Measurements from ENCODE around the gene GABARAPL2.

GABARAPL2 gene

DNA sequence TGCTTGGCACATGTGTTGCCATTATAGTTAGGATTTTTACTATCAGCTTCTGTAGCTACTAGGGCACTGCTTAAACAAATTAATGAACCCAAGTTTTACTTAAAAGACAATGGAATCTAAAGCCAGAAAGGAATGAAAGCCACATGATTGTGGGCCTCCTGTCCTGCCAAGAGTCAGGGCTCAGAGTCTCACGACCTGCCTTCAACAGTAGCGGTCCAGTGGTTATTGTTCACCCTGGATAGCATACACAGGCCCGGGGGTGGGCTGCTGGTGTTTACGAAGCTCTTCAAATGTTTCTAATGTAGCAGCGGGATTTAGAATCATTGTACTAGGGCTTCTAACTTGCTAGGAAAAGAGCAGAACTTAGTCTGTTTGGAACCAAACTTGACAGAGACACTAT, 7.8 kb downstream of the GABARAPL2 start:
- no peak for DNase-seq (ENCODE audit: extremely low spot score)
- CTCF ChIA-PET: no interaction called here
- TF ChIP-seq BHLHE40 (IDR thresholded peaks at IDR 0.05; ENCODE audit: borderline replicate concordance) (no peak), ARNT (IDR thresholded peaks at IDR 0.05) (no peak), L3MBTL2 (conservative IDR thresholded peaks at IDR 0.05) (no peak), ZNF384 (IDR thresholded peaks at IDR 0.05) (no peak), FOXM1 (IDR thresholded peaks at IDR 0.05; ENCODE audit: borderline replicate concordance) (no peak), NFRKB (IDR thresholded peaks at IDR 0.05) (no peak), CTBP1 (IDR thresholded peaks at IDR 0.05; ENCODE audit: borderline replicate concordance) (no peak), HDGF (IDR thresholded peaks at IDR 0.05; ENCODE audit: borderline replicate concordance) (no peak), LEF1 (IDR thresholded peaks at IDR 0.05; ENCODE audit: borderline replicate concordance) (no peak), FOXA1 (IDR thresholded peaks at IDR 0.05) (no peak), FOXK2 (IDR thresholded peaks at IDR 0.05) (no peak), TARDBP (IDR thresholded peaks at IDR 0.05) (no peak), SUZ12 (IDR thresholded peaks at IDR 0.05) (no peak), ELF4 (IDR thresholded peaks at IDR 0.05) (no peak), SP1 (IDR thresholded peaks at IDR 0.05) (no peak)
- TF ChIP-seq, protein P1, sequence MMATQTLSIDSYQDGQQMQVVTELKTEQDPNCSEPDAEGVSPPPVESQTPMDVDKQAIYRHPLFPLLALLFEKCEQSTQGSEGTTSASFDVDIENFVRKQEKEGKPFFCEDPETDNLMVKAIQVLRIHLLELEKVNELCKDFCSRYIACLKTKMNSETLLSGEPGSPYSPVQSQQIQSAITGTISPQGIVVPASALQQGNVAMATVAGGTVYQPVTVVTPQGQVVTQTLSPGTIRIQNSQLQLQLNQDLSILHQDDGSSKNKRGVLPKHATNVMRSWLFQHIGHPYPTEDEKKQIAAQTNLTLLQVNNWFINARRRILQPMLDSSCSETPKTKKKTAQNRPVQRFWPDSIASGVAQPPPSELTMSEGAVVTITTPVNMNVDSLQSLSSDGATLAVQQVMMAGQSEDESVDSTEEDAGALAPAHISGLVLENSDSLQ (IDR thresholded peaks at IDR 0.05): no peak
- POLR2A ChIA-PET: no interaction called here

DNA sequence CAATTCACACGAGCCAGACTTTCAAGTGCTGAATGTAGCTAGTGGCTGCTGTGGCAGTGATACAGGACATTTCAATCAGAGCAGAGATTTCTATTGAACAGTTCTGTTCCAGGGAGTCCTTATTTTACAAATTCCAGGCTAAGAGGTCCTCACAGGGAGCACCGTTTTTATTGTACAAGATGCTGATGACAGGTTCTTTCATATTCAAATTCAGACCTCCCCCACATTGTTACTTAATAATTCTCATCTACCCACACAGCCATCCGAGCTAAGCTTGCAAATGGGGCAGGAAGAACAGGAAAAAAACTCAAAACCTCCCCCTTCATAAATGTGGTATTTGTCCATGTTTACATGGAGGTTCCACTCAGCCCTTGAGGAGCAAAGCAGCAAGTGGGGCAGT, 9.8 kb downstream of the GABARAPL2 start:
- TF ChIP-seq HDGF (IDR thresholded peaks at IDR 0.05; ENCODE audit: borderline replicate concordance) (no peak), FOXK2 (IDR thresholded peaks at IDR 0.05) (no peak), ZNF384 (IDR thresholded peaks at IDR 0.05) (no peak), FOXA1 (IDR thresholded peaks at IDR 0.05) (no peak), SP1 (IDR thresholded peaks at IDR 0.05) (no peak), FOXM1 (IDR thresholded peaks at IDR 0.05; ENCODE audit: borderline replicate concordance) (no peak), BHLHE40 (IDR thresholded peaks at IDR 0.05; ENCODE audit: borderline replicate concordance) (no peak), LEF1 (IDR thresholded peaks at IDR 0.05; ENCODE audit: borderline replicate concordance) (no peak), SUZ12 (IDR thresholded peaks at IDR 0.05) (no peak), ELF4 (IDR thresholded peaks at IDR 0.05) (no peak), L3MBTL2 (conservative IDR thresholded peaks at IDR 0.05) (no peak), NFRKB (IDR thresholded peaks at IDR 0.05) (no peak), CTBP1 (IDR thresholded peaks at IDR 0.05; ENCODE audit: borderline replicate concordance) (no peak)
- ChIA-PET POLR2A (no interaction called here), CTCF (interaction anchor here (0.6 kb wide), 1 partner anchor 342 kb away, joined by 3 read pairs; no protein-coding TSS in a partner anchor)

DNA sequence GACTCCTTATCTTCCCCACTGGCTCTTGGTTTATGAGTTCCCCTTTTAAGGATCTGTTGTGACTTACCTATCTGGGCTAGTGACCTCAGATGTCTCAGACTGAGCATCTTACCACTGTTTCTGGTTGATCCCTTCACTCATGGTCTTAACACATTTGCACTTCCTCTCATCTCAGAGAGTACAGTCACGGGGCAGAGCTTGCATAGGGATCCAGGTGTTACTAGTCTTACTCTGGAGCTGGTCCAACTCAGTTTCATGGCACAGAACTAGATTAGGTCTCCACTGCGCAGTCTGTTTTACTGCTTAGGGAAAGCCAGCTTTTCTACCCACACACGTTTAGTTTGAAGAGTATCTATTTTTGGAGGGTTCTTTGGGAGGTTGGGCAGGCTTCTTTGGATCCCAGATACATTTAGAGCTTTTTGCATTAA, 10.2 kb downstream of the GABARAPL2 start:
- no peak for DNase-seq (ENCODE audit: extremely low spot score)
- ChIA-PET POLR2A (no interaction called here), CTCF (no interaction called here)
- TF ChIP-seq SUZ12 (IDR thresholded peaks at IDR 0.05) (no peak), CTBP1 (IDR thresholded peaks at IDR 0.05; ENCODE audit: borderline replicate concordance) (no peak), NFRKB (IDR thresholded peaks at IDR 0.05) (no peak), LEF1 (IDR thresholded peaks at IDR 0.05; ENCODE audit: borderline replicate concordance) (no peak), ZNF384 (IDR thresholded peaks at IDR 0.05) (no peak), BHLHE40 (IDR thresholded peaks at IDR 0.05; ENCODE audit: borderline replicate concordance) (no peak), SP1 (IDR thresholded peaks at IDR 0.05) (no peak), L3MBTL2 (conservative IDR thresholded peaks at IDR 0.05) (no peak), FOXM1 (IDR thresholded peaks at IDR 0.05; ENCODE audit: borderline replicate concordance) (no peak), ARNT (IDR thresholded peaks at IDR 0.05) (no peak), TARDBP (IDR thresholded peaks at IDR 0.05) (no peak), ELF4 (IDR thresholded peaks at IDR 0.05) (no peak), FOXK2 (IDR thresholded peaks at IDR 0.05) (no peak)
- TF ChIP-seq, protein P1 (IDR thresholded peaks at IDR 0.05): no peak

More for the DNA sequence above, 9.8 kb downstream of the GABARAPL2 start:
- DNase-seq (ENCODE audit: extremely low spot score): no peak

DNA sequence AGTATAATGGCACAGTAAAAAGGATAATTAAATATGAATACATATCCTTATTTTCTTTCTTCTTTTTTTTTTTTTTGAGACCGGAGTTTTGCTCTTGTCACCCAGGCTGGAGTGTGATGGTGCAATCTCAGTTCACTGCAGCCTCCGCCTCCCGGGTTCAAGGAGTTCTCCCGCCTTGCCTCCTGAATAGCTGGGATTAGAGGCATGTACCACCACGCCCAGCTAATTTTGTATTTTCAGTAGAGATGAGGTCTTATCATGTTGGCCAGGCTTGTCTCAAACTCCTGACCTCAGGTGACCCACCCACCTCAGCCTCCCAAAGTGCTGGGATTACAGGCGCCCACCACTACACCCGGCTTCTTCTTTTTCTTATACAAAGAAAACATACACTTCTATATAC, 12.0 kb downstream of the GABARAPL2 start:
- CTCF ChIA-PET: interaction anchor here (1.0 kb wide), 1 partner anchor 13 kb away, joined by 3 read pairs; no protein-coding TSS in a partner anchor
- POLR2A ChIA-PET: no interaction called here
- TF ChIP-seq, protein P1 (IDR thresholded peaks at IDR 0.05): no peak
- no peak for TF ChIP-seq ELF4 (IDR thresholded peaks at IDR 0.05)
- no peak for TF ChIP-seq LEF1 (IDR thresholded peaks at IDR 0.05; ENCODE audit: borderline replicate concordance)
- no peak for TF ChIP-seq CTBP1 (IDR thresholded peaks at IDR 0.05; ENCODE audit: borderline replicate concordance)
- no peak for TF ChIP-seq FOXM1 (IDR thresholded peaks at IDR 0.05; ENCODE audit: borderline replicate concordance)
- no peak for DNase-seq (ENCODE audit: extremely low spot score)

DNA sequence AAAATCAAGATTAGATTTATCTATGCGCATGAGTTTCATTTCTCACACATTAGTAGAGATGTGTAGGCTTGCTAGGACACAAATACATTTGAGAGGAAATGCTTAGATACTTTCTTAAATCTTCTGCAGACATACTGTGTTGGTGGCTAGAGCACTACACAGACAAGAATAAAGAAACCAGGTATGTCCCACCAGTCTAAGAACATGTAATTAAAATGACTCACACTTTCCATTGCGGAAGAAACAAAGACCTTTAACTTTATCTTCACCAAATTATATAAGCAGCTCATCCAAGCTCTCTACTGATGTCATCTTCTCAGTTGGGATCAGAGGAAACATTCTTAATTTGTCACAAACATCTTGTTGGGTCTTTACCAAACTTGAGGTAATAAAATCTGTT, 12.5 kb downstream of the GABARAPL2 start:
- POLR2A ChIA-PET: no interaction called here
- CTCF ChIA-PET: no interaction called here
- no peak for TF ChIP-seq L3MBTL2 (conservative IDR thresholded peaks at IDR 0.05)
- TF ChIP-seq BHLHE40 (IDR thresholded peaks at IDR 0.05; ENCODE audit: borderline replicate concordance): no peak
- no peak for TF ChIP-seq CTBP1 (IDR thresholded peaks at IDR 0.05; ENCODE audit: borderline replicate concordance)
- TF ChIP-seq SUZ12 (IDR thresholded peaks at IDR 0.05): no peak
- TF ChIP-seq NFRKB (IDR thresholded peaks at IDR 0.05): no peak
- TF ChIP-seq ELF4 (IDR thresholded peaks at IDR 0.05): no peak
- no peak for TF ChIP-seq TARDBP (IDR thresholded peaks at IDR 0.05)
- TF ChIP-seq, protein P1 (IDR thresholded peaks at IDR 0.05): no peak
- DNase-seq (ENCODE audit: extremely low spot score): no peak

All from HEK293T (cell line).